ENCODE results near the gene KIF5A.
"Not testable (repeated sequence)": the region's sequence is repeated elsewhere in the genome, so short reads cannot be mapped to it uniquely, and the experiment has no call there.

DNA sequence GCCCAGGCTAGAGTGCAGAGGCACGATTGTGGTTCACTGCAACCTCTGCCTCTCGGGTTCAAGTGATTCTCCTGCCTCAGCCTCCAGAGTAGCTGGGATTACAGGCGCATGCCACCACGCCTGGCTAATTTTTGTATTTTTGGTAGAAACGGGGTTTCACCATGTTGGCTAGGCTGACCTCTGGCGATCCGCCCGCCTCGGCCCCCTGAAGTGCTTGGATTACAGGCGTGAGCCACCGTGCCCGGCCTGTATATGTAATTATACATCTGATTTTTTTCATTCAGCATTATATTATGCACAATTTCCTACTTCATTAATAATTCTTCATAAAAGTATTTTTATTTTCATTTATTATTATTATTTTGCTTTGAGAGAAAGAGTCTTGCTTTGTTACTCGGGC, 20.6 kb downstream of the KIF5A start:
- TF ChIP-seq, protein P1, sequence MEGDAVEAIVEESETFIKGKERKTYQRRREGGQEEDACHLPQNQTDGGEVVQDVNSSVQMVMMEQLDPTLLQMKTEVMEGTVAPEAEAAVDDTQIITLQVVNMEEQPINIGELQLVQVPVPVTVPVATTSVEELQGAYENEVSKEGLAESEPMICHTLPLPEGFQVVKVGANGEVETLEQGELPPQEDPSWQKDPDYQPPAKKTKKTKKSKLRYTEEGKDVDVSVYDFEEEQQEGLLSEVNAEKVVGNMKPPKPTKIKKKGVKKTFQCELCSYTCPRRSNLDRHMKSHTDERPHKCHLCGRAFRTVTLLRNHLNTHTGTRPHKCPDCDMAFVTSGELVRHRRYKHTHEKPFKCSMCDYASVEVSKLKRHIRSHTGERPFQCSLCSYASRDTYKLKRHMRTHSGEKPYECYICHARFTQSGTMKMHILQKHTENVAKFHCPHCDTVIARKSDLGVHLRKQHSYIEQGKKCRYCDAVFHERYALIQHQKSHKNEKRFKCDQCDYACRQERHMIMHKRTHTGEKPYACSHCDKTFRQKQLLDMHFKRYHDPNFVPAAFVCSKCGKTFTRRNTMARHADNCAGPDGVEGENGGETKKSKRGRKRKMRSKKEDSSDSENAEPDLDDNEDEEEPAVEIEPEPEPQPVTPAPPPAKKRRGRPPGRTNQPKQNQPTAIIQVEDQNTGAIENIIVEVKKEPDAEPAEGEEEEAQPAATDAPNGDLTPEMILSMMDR (IDR thresholded peaks at IDR 0.05), result not testable (repeated sequence)
- not testable (repeated sequence) for TF ChIP-seq POLR2A (IDR thresholded peaks at IDR 0.05)

Data from Peyer's patch (tissue), 4 donors.